Liver (tissue), 9 donors: ENCODE data around the gene LHFPL3. TPM values are rescaled to one million over a fixed set of nuclear protein-coding genes. Genes with fewer than 3 reads are reported as not detected.

Experiments used
- DNase-seq: peaks from one replicate; pipeline ENCODE4 v3.0.0-alpha.2; 2017; ENCODE audit warnings: low spot score
- H3K27ac ChIP-seq, 2 donors: one replicate each; pipeline ENCODE4 v1.7.0; 2013; ENCODE audit warnings: inconsistent platforms in 2 of 2, low read length in 2 of 2, control low read depth in 1 of 2, low read depth in 1 of 2, mild to moderate bottlenecking in 1 of 2
- H3K27me3 ChIP-seq, 4 donors: one replicate each; pipeline versions ENCODE4 v1.6.1 to v1.7.0; 2013; ENCODE audit warnings: low read length in 3 of 4, inconsistent platforms in 1 of 4, mild to moderate bottlenecking in 1 of 4, moderate library complexity in 1 of 4; ENCODE audit not compliant: control insufficient read depth in 4 of 4, insufficient read depth in 4 of 4
- H3K36me3 ChIP-seq, 4 donors: one replicate each; pipeline versions ENCODE4 v1.6.1 to v1.7.0; 2013; ENCODE audit warnings: low read length in 3 of 4, mild to moderate bottlenecking in 3 of 4, low read depth in 1 of 4, moderate library complexity in 1 of 4; ENCODE audit not compliant: control insufficient read depth in 4 of 4, insufficient read depth in 3 of 4
- H3K4me1 ChIP-seq, 4 donors: one replicate each; pipeline versions ENCODE4 v1.6.1 to v1.7.0; 2013; ENCODE audit warnings: low read length in 3 of 4, mild to moderate bottlenecking in 3 of 4, moderate library complexity in 1 of 4; ENCODE audit not compliant: control insufficient read depth in 4 of 4, insufficient read depth in 4 of 4
- H3K4me3 ChIP-seq, 3 donors: one replicate each; pipeline versions ENCODE4 v1.6.1 to v1.7.0; 2013; ENCODE audit warnings: low read length in 3 of 3, control low read depth in 1 of 3, low read depth in 1 of 3, mild to moderate bottlenecking in 1 of 3
- H3K9ac ChIP-seq, 2 donors: one replicate each; pipeline ENCODE4 v1.7.0; 2013; ENCODE audit warnings: low read length in 2 of 2, mild to moderate bottlenecking in 2 of 2, moderate library complexity in 2 of 2, control low read depth in 1 of 2, low read depth in 1 of 2
- H3K9me3 ChIP-seq, 4 donors: one replicate each; pipeline versions ENCODE4 v1.6.1 to v1.7.0; 2013; ENCODE audit warnings: low read length in 3 of 4; ENCODE audit not compliant: control insufficient read depth in 4 of 4
- EGR1 ChIP-seq, 2 donors: IDR thresholded peaks; 2 replicates each; pipeline ENCODE4 v1.6.1; 2016 to 2018; ENCODE audit warnings: antibody characterized with exemption in 2 of 2, low read depth in 2 of 2
- FOXA1 ChIP-seq: IDR thresholded peaks from 2 replicates; pipeline ENCODE4 v1.6.1; 2016; ENCODE audit warnings: antibody characterized with exemption
- FOXA2 ChIP-seq: IDR thresholded peaks from 2 replicates; pipeline ENCODE4 v1.6.1; 2016; ENCODE audit warnings: antibody characterized with exemption
- GABPA ChIP-seq, 2 donors: IDR thresholded peaks in 1 of 2; conservative IDR thresholded peaks in 1 of 2; 2 replicates each; pipeline ENCODE4 v1.6.1; 2016; ENCODE audit warnings: antibody characterized with exemption in 2 of 2, mild to moderate bottlenecking in 1 of 2, moderate library complexity in 1 of 2
- HNF4A ChIP-seq, 2 donors: conservative IDR thresholded peaks; 2 replicates each; pipeline ENCODE4 v1.6.1; 2016; ENCODE audit warnings: antibody characterized with exemption in 2 of 2, mild to moderate bottlenecking in 2 of 2
- HNF4G ChIP-seq: IDR thresholded peaks from 2 replicates; pipeline ENCODE4 v1.6.1; 2016; ENCODE audit warnings: antibody characterized with exemption
- JUND ChIP-seq, 2 donors: IDR thresholded peaks; 2 replicates each; pipeline ENCODE4 v1.6.1; 2016; ENCODE audit warnings: antibody characterized with exemption in 2 of 2
- NR2F2 ChIP-seq: IDR thresholded peaks from 2 replicates; pipeline ENCODE4 v1.6.1; 2016; ENCODE audit warnings: antibody characterized with exemption
- RAD21 ChIP-seq, 2 donors: IDR thresholded peaks; 2 replicates each; pipeline ENCODE4 v1.6.1; 2016; ENCODE audit warnings: antibody characterized with exemption in 2 of 2, mild to moderate bottlenecking in 2 of 2
- RXRA ChIP-seq, 2 donors: IDR thresholded peaks; 2 replicates each; pipeline ENCODE4 v1.6.1; 2017 to 2018; ENCODE audit warnings: antibody characterized with exemption in 2 of 2, mild to moderate bottlenecking in 1 of 2
- SP1 ChIP-seq: IDR thresholded peaks from 2 replicates; pipeline ENCODE4 v1.6.1; 2018; ENCODE audit warnings: antibody characterized with exemption, mild to moderate bottlenecking
- TAF1 ChIP-seq: conservative IDR thresholded peaks from 2 replicates; pipeline ENCODE4 v1.6.1; 2016; ENCODE audit warnings: antibody characterized with exemption, mild to moderate bottlenecking
- YY1 ChIP-seq: IDR thresholded peaks from 2 replicates; pipeline ENCODE4 v1.6.1; 2016; ENCODE audit warnings: antibody characterized with exemption, mild to moderate bottlenecking
- ZBTB33 ChIP-seq: IDR thresholded peaks from 2 replicates; pipeline ENCODE4 v1.6.1; 2016; ENCODE audit warnings: antibody characterized with exemption
- WGBS: extraction: QIAGEN DNeasy Blood & Tissue Kit; methylation state at CpG from one replicate; pipeline ENCODE4 v1.1.7; 2013; 5-methylcytosine and 5-hydroxymethylcytosine counted together
- polyA plus RNA-seq, 2 donors: library from polyadenylated mRNA; stranded (reverse) in 1 of 2; unstranded in 1 of 2; fragments of 200-250 nt in 1 of 2; fragments of >200 nt in 1 of 2; fragmentation: Nextera tagmentation in 1 of 2; extraction: Ambion mirVana in 1 of 2; gene quantifications; one replicate each; pipeline versions ENCODE4 v1.2.1 to v1.2.3, GENCODE V29; 2013 to 2015
- total RNA-seq, 2 donors: library from RNA; depleted of rRNA; stranded (reverse); fragments of >200 nt; gene quantifications; one replicate each; pipeline ENCODE4 v1.2.3, GENCODE V29; 2014
- TF ChIP-seq, protein P1 (sequence below): fragments of 150-350 bp; IDR thresholded peaks from 2 replicates; pipeline ENCODE4 v1.5.1; 2017; ENCODE audit warnings: improper control_type of control experiment, low read depth, low read length; ENCODE audit not compliant: missing input control
- TF ChIP-seq, protein P2 (sequence below): IDR thresholded peaks from 2 replicates; pipeline ENCODE4 v1.6.1; 2016; ENCODE audit warnings: antibody characterized with exemption
- TF ChIP-seq, protein P3 (sequence below): IDR thresholded peaks from 2 replicates; pipeline ENCODE4 v1.6.1; 2016; ENCODE audit warnings: antibody characterized with exemption, mild to moderate bottlenecking
- TF ChIP-seq, protein P4 (sequence below): IDR thresholded peaks from 2 replicates; pipeline ENCODE4 v1.6.1; 2016; ENCODE audit warnings: antibody characterized with exemption
- donor health status: healthy.
- donor health status: healthy.
- donor health status: healthy.
- donor health status: healthy.
- donor health status: healthy.

Gene LHFPL3
- total and polyA plus RNA-seq, 4 donors: not detected

DNA sequence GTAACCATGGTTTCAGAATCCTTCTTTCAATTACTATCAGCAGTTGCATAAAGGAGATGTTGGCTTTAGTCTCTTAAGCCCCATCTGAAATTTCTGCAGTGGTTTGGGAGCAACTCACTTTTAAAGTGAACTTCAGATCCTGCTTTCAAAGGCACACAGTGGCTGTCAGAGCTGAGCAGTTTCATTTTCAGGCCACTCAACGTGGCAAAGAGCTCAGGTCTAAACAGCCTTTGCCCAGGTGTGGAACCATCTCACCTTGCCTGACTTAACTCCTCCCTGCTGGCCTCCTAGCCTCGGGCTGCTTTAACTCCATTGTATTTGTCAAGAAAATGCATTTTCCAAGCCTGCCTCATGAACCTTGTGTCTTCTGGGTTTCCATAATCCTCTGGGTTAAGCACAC is 488.1 kb downstream of the LHFPL3 start:
- H3K27ac ChIP-seq: no peak overlapping the region
- H3K4me1 ChIP-seq: no peaks in the 10 kb centered on the region
- H3K36me3 ChIP-seq: no peaks in the 10 kb centered on the region
- DNase-seq: no peak
- TF ChIP-seq FOXA1 (no peak), TAF1 (no peak), GABPA (IDR thresholded peaks at IDR 0.05 in 1 of 2, conservative IDR thresholded peaks at IDR 0.05 in 1 of 2) (no peak), RAD21 (IDR thresholded peaks at IDR 0.05) (no peak), HNF4A (conservative IDR thresholded peaks at IDR 0.05) (no peak)
- TF ChIP-seq, protein P1, sequence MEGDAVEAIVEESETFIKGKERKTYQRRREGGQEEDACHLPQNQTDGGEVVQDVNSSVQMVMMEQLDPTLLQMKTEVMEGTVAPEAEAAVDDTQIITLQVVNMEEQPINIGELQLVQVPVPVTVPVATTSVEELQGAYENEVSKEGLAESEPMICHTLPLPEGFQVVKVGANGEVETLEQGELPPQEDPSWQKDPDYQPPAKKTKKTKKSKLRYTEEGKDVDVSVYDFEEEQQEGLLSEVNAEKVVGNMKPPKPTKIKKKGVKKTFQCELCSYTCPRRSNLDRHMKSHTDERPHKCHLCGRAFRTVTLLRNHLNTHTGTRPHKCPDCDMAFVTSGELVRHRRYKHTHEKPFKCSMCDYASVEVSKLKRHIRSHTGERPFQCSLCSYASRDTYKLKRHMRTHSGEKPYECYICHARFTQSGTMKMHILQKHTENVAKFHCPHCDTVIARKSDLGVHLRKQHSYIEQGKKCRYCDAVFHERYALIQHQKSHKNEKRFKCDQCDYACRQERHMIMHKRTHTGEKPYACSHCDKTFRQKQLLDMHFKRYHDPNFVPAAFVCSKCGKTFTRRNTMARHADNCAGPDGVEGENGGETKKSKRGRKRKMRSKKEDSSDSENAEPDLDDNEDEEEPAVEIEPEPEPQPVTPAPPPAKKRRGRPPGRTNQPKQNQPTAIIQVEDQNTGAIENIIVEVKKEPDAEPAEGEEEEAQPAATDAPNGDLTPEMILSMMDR: no peak
- WGBS: 31% methylated on average over 2 of the region's 2 CpGs
- no peak overlapping the region for H3K9ac ChIP-seq
- H3K27me3 ChIP-seq: peaks cover 0 to 2% (median 0%) of the 10 kb centered on the region in 4 donors
- H3K9me3 ChIP-seq: no peaks in the 10 kb centered on the region
- H3K4me3 ChIP-seq: no peak overlapping the region

GRCh38 chr7:104818961-104819880 is 490.8 kb downstream of the LHFPL3 start:
- peaks cover 0 to 2% (median 0%) of the 10 kb centered on the region in 4 donors for H3K27me3 ChIP-seq
- no peaks in the 10 kb centered on the region for H3K36me3 ChIP-seq
- no peaks in the 10 kb centered on the region for H3K9me3 ChIP-seq
- DNase-seq: no peak
- no peaks in the 10 kb centered on the region for H3K4me1 ChIP-seq
- TF ChIP-seq NR2F2: no peak
- TF ChIP-seq GABPA (IDR thresholded peaks at IDR 0.05 in 1 of 2, conservative IDR thresholded peaks at IDR 0.05 in 1 of 2): no peak
- TF ChIP-seq, protein P2, sequence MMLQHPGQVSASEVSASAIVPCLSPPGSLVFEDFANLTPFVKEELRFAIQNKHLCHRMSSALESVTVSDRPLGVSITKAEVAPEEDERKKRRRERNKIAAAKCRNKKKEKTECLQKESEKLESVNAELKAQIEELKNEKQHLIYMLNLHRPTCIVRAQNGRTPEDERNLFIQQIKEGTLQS: no peak
- TF ChIP-seq, protein P3, sequence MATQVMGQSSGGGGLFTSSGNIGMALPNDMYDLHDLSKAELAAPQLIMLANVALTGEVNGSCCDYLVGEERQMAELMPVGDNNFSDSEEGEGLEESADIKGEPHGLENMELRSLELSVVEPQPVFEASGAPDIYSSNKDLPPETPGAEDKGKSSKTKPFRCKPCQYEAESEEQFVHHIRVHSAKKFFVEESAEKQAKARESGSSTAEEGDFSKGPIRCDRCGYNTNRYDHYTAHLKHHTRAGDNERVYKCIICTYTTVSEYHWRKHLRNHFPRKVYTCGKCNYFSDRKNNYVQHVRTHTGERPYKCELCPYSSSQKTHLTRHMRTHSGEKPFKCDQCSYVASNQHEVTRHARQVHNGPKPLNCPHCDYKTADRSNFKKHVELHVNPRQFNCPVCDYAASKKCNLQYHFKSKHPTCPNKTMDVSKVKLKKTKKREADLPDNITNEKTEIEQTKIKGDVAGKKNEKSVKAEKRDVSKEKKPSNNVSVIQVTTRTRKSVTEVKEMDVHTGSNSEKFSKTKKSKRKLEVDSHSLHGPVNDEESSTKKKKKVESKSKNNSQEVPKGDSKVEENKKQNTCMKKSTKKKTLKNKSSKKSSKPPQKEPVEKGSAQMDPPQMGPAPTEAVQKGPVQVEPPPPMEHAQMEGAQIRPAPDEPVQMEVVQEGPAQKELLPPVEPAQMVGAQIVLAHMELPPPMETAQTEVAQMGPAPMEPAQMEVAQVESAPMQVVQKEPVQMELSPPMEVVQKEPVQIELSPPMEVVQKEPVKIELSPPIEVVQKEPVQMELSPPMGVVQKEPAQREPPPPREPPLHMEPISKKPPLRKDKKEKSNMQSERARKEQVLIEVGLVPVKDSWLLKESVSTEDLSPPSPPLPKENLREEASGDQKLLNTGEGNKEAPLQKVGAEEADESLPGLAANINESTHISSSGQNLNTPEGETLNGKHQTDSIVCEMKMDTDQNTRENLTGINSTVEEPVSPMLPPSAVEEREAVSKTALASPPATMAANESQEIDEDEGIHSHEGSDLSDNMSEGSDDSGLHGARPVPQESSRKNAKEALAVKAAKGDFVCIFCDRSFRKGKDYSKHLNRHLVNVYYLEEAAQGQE: no peak
- no peak for TF ChIP-seq SP1
- no peak for TF ChIP-seq FOXA2
- no peak for TF ChIP-seq ZBTB33
- TF ChIP-seq, protein P1: no peak
- TF ChIP-seq, protein P4, sequence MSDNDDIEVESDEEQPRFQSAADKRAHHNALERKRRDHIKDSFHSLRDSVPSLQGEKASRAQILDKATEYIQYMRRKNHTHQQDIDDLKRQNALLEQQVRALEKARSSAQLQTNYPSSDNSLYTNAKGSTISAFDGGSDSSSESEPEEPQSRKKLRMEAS: no peak
- TF ChIP-seq JUND (IDR thresholded peaks at IDR 0.05): no peak
- no peak for TF ChIP-seq RXRA (IDR thresholded peaks at IDR 0.05)
- no peak for TF ChIP-seq EGR1 (IDR thresholded peaks at IDR 0.05; ENCODE audit: low read depth in 2 of 2)
- no peak for TF ChIP-seq YY1
- no peak for TF ChIP-seq HNF4G
- no peak for TF ChIP-seq HNF4A (conservative IDR thresholded peaks at IDR 0.05)
- TF ChIP-seq FOXA1: no peak
- no peak for TF ChIP-seq RAD21 (IDR thresholded peaks at IDR 0.05)
- no peak for TF ChIP-seq TAF1
- no peak overlapping the region for H3K27ac ChIP-seq
- H3K9ac ChIP-seq: no peak overlapping the region
- no peak overlapping the region for H3K4me3 ChIP-seq
- WGBS: 70% methylated on average over 6 of the region's 6 CpGs
